ENCODE data around the gene C1QA. TPM values are rescaled to one million over a fixed set of nuclear protein-coding genes. Genes with fewer than 3 reads are reported as not detected.

The C1QA gene
- total RNA-seq, 1 experiment from 2014 or later, result 0.50 TPM

DNA sequence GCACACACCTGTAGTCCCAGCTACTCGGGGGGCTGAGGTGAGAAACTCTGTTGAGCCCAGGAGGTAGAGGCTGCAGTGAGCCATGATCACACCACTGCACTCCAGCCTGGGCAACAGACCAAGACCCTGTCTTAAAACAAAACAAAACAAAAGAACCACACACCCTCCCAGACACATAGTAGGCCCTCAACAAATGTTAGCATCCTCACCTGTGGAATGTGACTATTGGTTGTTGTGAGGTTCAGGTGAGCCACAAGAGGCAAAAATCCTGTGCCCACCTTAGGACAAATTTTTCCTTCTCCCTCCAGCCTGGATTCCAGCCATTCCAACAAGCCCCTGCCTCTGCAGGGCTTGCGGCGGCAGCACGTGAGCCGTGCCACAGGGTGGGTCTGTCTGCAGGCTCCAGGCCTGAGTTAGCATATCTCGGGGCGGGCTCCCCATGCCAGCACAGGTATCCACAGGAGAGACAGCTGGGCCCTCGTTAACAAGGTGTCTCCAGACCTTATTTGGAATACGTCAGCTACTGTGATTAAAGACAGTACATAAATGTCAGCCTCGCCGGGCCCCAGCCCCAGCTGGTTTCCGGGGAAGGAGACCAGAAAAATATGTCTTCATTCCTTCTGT, 34.0 kb downstream of the C1QA start:
- CTCF ChIA-PET, result interaction anchor here (1.8 kb wide), 1 partner anchor 260 kb away, joined by 7 read pairs; no protein-coding TSS in a partner anchor
- TF ChIP-seq TP53 (CRISPR knock-in tag; IDR thresholded peaks at IDR 0.05) (no peak), NFYB (CRISPR knock-in tag; conservative IDR thresholded peaks at IDR 0.05; ENCODE audit: low read depth) (no peak), RORB (CRISPR knock-in tag; IDR thresholded peaks at IDR 0.05) (no peak), FOXK1 (CRISPR knock-in tag; IDR thresholded peaks at IDR 0.05) (no peak), ZNF416 (CRISPR knock-in tag; IDR thresholded peaks at IDR 0.05) (no peak), ESRRA (CRISPR knock-in tag; IDR thresholded peaks at IDR 0.05; ENCODE audit: borderline replicate concordance) (no peak)
- H3K4me3 Mint-ChIP-seq, result no peak overlapping the region
- no peaks in the 10 kb centered on the region for H3K36me3 Mint-ChIP-seq
- H3K27me3 Mint-ChIP-seq (ENCODE audit: low read depth), result no peaks in the 10 kb centered on the region
- H3K9me3 Mint-ChIP-seq, result no peaks in the 10 kb centered on the region
- DNase-seq (ENCODE audit: low spot score), result no peak
- H3K27ac Mint-ChIP-seq, result no peak overlapping the region
- POLR2A ChIA-PET, result no interaction called here
- peak; percentile 18; the same call in 1 of the 2 replicates for ATAC-seq
- H3K4me1 Mint-ChIP-seq, result peaks cover 7% of the 10 kb centered on the region; the same call in 1 of the 2 replicates

DNA sequence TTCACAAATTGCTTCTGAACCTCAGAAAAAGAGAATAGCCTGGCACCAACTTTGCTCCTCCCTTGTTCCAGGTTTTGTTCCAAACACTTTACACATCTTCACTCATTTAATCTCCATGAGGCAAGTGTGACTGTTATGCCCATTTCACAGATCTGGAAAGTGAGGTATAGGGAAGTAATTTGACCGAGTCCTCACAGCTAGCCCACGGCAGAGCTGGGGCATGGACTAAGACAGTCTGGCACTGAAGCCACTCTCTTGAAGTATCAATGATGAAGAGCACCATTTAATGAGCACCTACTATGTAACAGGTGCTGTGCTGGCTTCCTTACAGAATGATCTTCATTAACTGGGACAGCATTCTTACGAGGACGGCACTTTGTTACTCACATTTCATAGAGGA, 35.6 kb downstream of the C1QA start:
- Mint-ChIP-seq H3K27me3 (ENCODE audit: low read depth) (no peaks in the 10 kb centered on the region), H3K36me3 (no peaks in the 10 kb centered on the region), H3K9me3 (no peaks in the 10 kb centered on the region), H3K4me1 (peaks cover 7% of the 10 kb centered on the region; the same call in 1 of the 2 replicates), H3K4me3 (no peak overlapping the region), H3K27ac (no peak overlapping the region)
- ChIA-PET POLR2A (no interaction called here), CTCF (interaction anchor here (1.4 to 4.0 kb wide), 4 partner anchors 32 to 258 kb away, joined by 3 to 27 read pairs (median 15); no protein-coding TSS in a partner anchor)
- ATAC-seq (no peak), DNase-seq (ENCODE audit: low spot score) (no peak)
- TF ChIP-seq CREB1 (CRISPR knock-in tag; IDR thresholded peaks at IDR 0.05), result no peak
- TF ChIP-seq ESRRA (CRISPR knock-in tag; IDR thresholded peaks at IDR 0.05; ENCODE audit: borderline replicate concordance), result no peak
- TF ChIP-seq SMAD3 (CRISPR knock-in tag; IDR thresholded peaks at IDR 0.05; ENCODE audit: borderline replicate concordance), result no peak
- no peak for TF ChIP-seq ZNF138 (CRISPR knock-in tag; conservative IDR thresholded peaks at IDR 0.05)
- TF ChIP-seq, protein P1, sequence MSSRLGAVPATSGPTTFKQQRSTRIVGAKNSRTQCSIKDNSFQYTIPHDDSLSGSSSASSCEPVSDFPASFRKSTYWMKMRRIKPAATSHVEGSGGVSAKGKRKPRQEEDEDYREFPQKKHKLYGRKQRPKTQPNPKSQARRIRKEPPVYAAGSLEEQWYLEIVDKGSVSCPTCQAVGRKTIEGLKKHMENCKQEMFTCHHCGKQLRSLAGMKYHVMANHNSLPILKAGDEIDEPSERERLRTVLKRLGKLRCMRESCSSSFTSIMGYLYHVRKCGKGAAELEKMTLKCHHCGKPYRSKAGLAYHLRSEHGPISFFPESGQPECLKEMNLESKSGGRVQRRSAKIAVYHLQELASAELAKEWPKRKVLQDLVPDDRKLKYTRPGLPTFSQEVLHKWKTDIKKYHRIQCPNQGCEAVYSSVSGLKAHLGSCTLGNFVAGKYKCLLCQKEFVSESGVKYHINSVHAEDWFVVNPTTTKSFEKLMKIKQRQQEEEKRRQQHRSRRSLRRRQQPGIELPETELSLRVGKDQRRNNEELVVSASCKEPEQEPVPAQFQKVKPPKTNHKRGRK (CRISPR knock-in tag; IDR thresholded peaks at IDR 0.05; ENCODE audit: borderline replicate concordance), result no peak
- TF ChIP-seq NFYB (CRISPR knock-in tag; conservative IDR thresholded peaks at IDR 0.05; ENCODE audit: low read depth), result no peak
- TF ChIP-seq, protein P2, sequence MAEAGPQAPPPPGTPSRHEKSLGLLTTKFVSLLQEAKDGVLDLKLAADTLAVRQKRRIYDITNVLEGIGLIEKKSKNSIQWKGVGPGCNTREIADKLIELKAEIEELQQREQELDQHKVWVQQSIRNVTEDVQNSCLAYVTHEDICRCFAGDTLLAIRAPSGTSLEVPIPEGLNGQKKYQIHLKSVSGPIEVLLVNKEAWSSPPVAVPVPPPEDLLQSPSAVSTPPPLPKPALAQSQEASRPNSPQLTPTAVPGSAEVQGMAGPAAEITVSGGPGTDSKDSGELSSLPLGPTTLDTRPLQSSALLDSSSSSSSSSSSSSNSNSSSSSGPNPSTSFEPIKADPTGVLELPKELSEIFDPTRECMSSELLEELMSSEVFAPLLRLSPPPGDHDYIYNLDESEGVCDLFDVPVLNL (CRISPR knock-in tag; IDR thresholded peaks at IDR 0.05; ENCODE audit: borderline replicate concordance, low read depth), result no peak
- TF ChIP-seq ZNF423 (CRISPR knock-in tag; IDR thresholded peaks at IDR 0.05), result no peak

DNA sequence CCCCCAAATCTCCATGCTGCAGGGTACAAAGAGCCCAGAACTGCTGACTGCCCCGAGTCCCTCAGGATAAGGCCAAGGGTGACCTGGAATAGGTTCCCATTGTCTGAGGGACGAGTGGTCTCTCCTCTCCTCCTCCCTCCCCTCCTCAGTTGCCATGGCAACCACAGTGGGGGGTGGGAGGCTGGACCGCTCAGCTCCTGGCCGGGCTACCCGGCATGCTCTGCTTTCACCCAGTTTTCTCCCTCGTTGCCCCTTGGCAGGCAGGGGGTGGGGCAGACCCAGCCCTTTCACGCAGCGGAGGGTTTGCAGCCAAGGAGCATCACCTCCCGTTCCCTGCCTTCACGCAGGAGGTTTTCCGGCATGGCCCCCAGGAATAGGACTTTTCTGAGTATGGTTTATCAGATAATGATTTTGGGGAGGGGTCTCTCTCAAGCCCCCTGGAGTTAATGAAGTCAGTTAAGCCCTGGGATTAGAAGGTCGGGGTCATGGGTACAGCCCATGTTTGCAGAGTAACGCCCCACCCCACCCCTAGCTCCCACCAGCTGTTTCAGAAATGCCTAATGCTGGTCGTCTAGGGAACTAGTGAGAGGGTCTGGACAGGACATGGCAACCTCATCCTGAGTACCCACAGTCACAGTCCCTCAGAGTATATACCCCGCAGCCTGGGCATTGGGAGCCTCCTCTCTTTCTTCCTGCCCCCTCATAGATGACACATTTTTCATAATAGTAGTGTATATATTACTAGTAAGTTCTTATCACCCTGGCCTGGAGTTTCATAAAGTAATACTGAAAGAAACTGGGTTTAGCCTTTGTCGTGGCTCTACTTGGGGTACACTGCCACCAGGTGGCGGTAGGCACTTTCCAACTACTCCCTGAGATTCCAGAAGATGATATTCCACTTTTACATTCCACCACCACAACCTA, 37.3 kb downstream of the C1QA start:
- TF ChIP-seq, protein P3, sequence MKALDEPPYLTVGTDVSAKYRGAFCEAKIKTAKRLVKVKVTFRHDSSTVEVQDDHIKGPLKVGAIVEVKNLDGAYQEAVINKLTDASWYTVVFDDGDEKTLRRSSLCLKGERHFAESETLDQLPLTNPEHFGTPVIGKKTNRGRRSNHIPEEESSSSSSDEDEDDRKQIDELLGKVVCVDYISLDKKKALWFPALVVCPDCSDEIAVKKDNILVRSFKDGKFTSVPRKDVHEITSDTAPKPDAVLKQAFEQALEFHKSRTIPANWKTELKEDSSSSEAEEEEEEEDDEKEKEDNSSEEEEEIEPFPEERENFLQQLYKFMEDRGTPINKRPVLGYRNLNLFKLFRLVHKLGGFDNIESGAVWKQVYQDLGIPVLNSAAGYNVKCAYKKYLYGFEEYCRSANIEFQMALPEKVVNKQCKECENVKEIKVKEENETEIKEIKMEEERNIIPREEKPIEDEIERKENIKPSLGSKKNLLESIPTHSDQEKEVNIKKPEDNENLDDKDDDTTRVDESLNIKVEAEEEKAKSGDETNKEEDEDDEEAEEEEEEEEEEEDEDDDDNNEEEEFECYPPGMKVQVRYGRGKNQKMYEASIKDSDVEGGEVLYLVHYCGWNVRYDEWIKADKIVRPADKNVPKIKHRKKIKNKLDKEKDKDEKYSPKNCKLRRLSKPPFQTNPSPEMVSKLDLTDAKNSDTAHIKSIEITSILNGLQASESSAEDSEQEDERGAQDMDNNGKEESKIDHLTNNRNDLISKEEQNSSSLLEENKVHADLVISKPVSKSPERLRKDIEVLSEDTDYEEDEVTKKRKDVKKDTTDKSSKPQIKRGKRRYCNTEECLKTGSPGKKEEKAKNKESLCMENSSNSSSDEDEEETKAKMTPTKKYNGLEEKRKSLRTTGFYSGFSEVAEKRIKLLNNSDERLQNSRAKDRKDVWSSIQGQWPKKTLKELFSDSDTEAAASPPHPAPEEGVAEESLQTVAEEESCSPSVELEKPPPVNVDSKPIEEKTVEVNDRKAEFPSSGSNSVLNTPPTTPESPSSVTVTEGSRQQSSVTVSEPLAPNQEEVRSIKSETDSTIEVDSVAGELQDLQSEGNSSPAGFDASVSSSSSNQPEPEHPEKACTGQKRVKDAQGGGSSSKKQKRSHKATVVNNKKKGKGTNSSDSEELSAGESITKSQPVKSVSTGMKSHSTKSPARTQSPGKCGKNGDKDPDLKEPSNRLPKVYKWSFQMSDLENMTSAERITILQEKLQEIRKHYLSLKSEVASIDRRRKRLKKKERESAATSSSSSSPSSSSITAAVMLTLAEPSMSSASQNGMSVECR (CRISPR knock-in tag; IDR thresholded peaks at IDR 0.05; ENCODE audit: borderline replicate concordance), result no peak
- TF ChIP-seq, protein P4, sequence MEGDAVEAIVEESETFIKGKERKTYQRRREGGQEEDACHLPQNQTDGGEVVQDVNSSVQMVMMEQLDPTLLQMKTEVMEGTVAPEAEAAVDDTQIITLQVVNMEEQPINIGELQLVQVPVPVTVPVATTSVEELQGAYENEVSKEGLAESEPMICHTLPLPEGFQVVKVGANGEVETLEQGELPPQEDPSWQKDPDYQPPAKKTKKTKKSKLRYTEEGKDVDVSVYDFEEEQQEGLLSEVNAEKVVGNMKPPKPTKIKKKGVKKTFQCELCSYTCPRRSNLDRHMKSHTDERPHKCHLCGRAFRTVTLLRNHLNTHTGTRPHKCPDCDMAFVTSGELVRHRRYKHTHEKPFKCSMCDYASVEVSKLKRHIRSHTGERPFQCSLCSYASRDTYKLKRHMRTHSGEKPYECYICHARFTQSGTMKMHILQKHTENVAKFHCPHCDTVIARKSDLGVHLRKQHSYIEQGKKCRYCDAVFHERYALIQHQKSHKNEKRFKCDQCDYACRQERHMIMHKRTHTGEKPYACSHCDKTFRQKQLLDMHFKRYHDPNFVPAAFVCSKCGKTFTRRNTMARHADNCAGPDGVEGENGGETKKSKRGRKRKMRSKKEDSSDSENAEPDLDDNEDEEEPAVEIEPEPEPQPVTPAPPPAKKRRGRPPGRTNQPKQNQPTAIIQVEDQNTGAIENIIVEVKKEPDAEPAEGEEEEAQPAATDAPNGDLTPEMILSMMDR (IDR thresholded peaks at IDR 0.05), result peak; percentile 46
- CTCF ChIA-PET, result interaction anchor here (0.5 to 4.0 kb wide), 18 partner anchors 10 to 290 kb away, joined by 3 to 27 read pairs (median 3); partner anchors contain the start of gene C1QB
- H3K27ac Mint-ChIP-seq, result no peak overlapping the region
- ATAC-seq (peak; percentile 49), DNase-seq (ENCODE audit: low spot score) (peak; percentile 67)
- H3K36me3 Mint-ChIP-seq, result no peaks in the 10 kb centered on the region
- no peaks in the 10 kb centered on the region for H3K27me3 Mint-ChIP-seq (ENCODE audit: low read depth)
- peaks cover 7% of the 10 kb centered on the region; the same call in 1 of the 2 replicates for H3K4me1 Mint-ChIP-seq
- H3K9me3 Mint-ChIP-seq, result no peaks in the 10 kb centered on the region
- no peak overlapping the region for H3K4me3 Mint-ChIP-seq
- POLR2A ChIA-PET, result no interaction called here

Data from WTC11 (cell line).